Muscle of leg (tissue), 11 donors: Measurements from ENCODE around the gene C10orf90. TPM values are rescaled to one million over a fixed set of nuclear protein-coding genes. Genes with fewer than 3 reads are reported as not detected.

Experiments
- DNase-seq: peaks from one replicate; pipeline ENCODE4 v3.0.0; 2013
- H3K27ac ChIP-seq: one replicate; pipeline ENCODE4 v1.5.1; 2013; ENCODE audit warnings: mild to moderate bottlenecking, low read length, control low read depth
- H3K27me3 ChIP-seq: one replicate; pipeline ENCODE4 v1.6.1; 2013; ENCODE audit warnings: low read length; ENCODE audit not compliant: control insufficient read depth, insufficient read depth
- H3K36me3 ChIP-seq: one replicate; pipeline ENCODE4 v1.6.1; 2013; ENCODE audit warnings: low read length; ENCODE audit not compliant: control insufficient read depth, insufficient read depth
- H3K4me1 ChIP-seq: one replicate; pipeline ENCODE4 v1.6.1; 2013; ENCODE audit warnings: low read length; ENCODE audit not compliant: control insufficient read depth, insufficient read depth
- H3K4me3 ChIP-seq: one replicate; pipeline ENCODE4 v1.5.1; 2013; ENCODE audit warnings: low read length, control low read depth
- H3K9me3 ChIP-seq: replicated peaks from 2 replicates; pipeline ENCODE4 v1.6.1; 2013; ENCODE audit warnings: low read depth, low read length; ENCODE audit not compliant: control insufficient read depth
- WGBS: methylation state at CpG from one replicate; pipeline ENCODE4 v1.1.5; 2013; ENCODE audit warnings: missing lambda C conversion rate; ENCODE audit not compliant: insufficient coverage; 5-methylcytosine and 5-hydroxymethylcytosine counted together
- polyA plus RNA-seq, 8 donors: library from polyadenylated mRNA; unstranded; fragments of 120-200 nt; gene quantifications; one replicate each; pipeline versions ENCODE4 v1.2.1 to v1.2.3, GENCODE V29; 2013; ENCODE audit warnings: inconsistent platforms in 1 of 8, low replicate concordance in 1 of 8; ENCODE audit not compliant: insufficient read length in 8 of 8, insufficient read depth in 1 of 8
- total RNA-seq: library from RNA; stranded (reverse); fragments of 120-200 nt; gene quantifications from one replicate; pipeline ENCODE4 v1.2.4, GENCODE V29; 2013

Gene C10orf90
- total and polyA plus RNA-seq, 9 donors: 0.53 to 1.1 (median 0.80) TPM

GRCh38 chr10:126570621-126571602, 99.6 kb downstream of the C10orf90 start:
- no peak for DNase-seq
- Histone ChIP-seq H3K27me3 (peaks cover 6% of the 10 kb centered on the region), H3K27ac (no peak overlapping the region), H3K4me3 (no peak overlapping the region), H3K9me3 (peaks cover 3% of the 10 kb centered on the region), H3K36me3 (no peaks in the 10 kb centered on the region), H3K4me1 (peaks cover 2% of the 10 kb centered on the region)
- 69% methylated on average over 6 of the region's 12 CpGs for WGBS

DNA sequence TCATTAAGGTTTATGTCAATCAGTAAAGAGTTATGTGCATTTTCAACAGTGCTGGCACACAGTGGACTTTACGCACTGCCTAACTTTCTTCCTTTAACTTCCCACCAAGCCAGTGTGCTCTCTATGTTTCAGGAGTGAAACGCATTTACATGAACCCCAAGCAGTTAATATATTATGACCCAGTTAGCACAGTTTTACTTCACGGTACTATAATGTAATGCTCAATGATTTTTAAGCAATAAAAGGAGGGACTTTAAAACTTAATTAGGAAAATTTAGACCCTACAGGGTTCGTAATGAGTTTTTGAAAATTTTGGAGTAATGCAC, 100.3 kb downstream of the C10orf90 start:
- H3K27me3 ChIP-seq: peaks cover 6% of the 10 kb centered on the region
- H3K27ac ChIP-seq: no peak overlapping the region
- H3K9me3 ChIP-seq: no peaks in the 10 kb centered on the region
- no peak overlapping the region for H3K4me3 ChIP-seq
- H3K36me3 ChIP-seq: no peaks in the 10 kb centered on the region
- WGBS: no CpG with 5 or more reads among the region's 4 CpGs
- DNase-seq: no peak
- peaks cover 6% of the 10 kb centered on the region for H3K4me1 ChIP-seq

GRCh38 chr10:126569513-126570244, 100.8 kb downstream of the C10orf90 start:
- no peak overlapping the region for H3K4me3 ChIP-seq
- 19% methylated on average over 7 of the region's 8 CpGs for WGBS
- H3K27ac ChIP-seq: no peak overlapping the region
- H3K27me3 ChIP-seq: peaks cover 6% of the 10 kb centered on the region
- no peaks in the 10 kb centered on the region for H3K9me3 ChIP-seq
- no peaks in the 10 kb centered on the region for H3K36me3 ChIP-seq
- H3K4me1 ChIP-seq: peaks cover 6% of the 10 kb centered on the region
- peak; percentile 16 for DNase-seq

- peaks cover 6% of the 10 kb centered on the region for H3K4me1 ChIP-seq
- H3K9me3 ChIP-seq: no peaks in the 10 kb centered on the region
- DNase-seq: no peak
- H3K4me3 ChIP-seq: no peak overlapping the region
- peaks cover 6% of the 10 kb centered on the region for H3K27me3 ChIP-seq
- no peak overlapping the region for H3K27ac ChIP-seq
- no peaks in the 10 kb centered on the region for H3K36me3 ChIP-seq
- WGBS: 68% methylated on average over 6 of the region's 7 CpGs
Observed at GRCh38 chr10:126568809-126569385, 101.6 kb downstream of the C10orf90 start.

GRCh38 chr10:126565871-126566270, 104.6 kb downstream of the C10orf90 start:
- H3K4me3 ChIP-seq: no peak overlapping the region
- DNase-seq: no peak
- 71% methylated on average over 2 of the region's 3 CpGs for WGBS
- H3K4me1 ChIP-seq: peaks cover 19% of the 10 kb centered on the region
- no peaks in the 10 kb centered on the region for H3K36me3 ChIP-seq
- H3K27me3 ChIP-seq: peaks cover 6% of the 10 kb centered on the region
- no peaks in the 10 kb centered on the region for H3K9me3 ChIP-seq
- no peak overlapping the region for H3K27ac ChIP-seq

DNA sequence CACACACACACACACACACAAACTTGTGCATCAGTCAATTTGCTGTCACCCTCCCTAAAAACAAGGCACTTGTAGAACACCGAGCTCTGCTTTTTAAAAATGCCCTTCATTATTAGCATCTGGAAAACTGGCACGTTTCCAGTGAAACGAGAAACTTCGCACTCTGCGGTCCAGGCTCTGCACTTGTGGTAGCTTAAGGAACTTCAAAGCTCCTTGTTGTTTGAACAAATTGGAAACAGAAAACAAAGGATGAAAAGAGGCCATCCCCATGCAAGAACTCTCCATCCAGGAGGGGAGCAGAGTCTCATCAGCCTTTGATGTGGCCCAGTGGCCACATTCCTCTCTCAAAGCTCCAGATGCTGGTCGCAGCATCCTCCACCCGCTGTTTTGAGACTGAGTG, 105.1 kb downstream of the C10orf90 start:
- peak; percentile 35 for DNase-seq
- Histone ChIP-seq H3K36me3 (no peaks in the 10 kb centered on the region), H3K4me1 (peaks cover 21% of the 10 kb centered on the region), H3K27ac (no peak overlapping the region), H3K4me3 (no peak overlapping the region), H3K9me3 (no peaks in the 10 kb centered on the region), H3K27me3 (peaks cover 6% of the 10 kb centered on the region)
- WGBS: 64% methylated on average over 2 of the region's 7 CpGs

DNA sequence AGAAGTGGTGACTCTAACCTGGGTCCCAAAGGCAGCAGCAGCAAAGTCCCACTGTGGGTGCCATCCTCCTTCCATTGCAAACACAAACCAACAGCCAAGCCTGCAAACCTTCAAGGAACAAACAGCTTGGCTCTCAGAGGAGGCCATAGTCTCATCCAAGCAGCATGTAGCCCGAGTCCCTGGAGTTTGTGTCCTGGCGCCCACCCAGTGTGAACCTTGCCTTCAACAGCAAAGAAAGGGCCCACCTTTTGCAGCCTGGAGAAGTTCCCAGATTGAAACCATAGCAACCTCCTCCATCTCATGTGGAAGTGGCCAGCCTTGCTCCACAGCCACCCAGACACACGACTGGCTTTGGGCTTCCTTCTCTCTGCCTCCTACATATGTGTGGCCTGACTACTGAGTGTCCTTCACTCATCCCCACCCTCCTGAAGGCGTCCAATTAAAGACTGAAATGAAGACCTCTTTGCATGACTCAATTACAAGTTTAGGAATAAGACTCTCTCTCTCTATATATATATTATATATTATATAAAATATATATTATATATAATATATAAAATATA, 106.1 kb downstream of the C10orf90 start:
- Histone ChIP-seq H3K27me3 (peaks cover 6% of the 10 kb centered on the region), H3K4me1 (peaks cover 23% of the 10 kb centered on the region), H3K9me3 (no peaks in the 10 kb centered on the region), H3K27ac (no peak overlapping the region), H3K36me3 (no peaks in the 10 kb centered on the region), H3K4me3 (no peak overlapping the region)
- DNase-seq: peak; percentile 38
- WGBS: 80% methylated on average over 3 of the region's 4 CpGs

DNA sequence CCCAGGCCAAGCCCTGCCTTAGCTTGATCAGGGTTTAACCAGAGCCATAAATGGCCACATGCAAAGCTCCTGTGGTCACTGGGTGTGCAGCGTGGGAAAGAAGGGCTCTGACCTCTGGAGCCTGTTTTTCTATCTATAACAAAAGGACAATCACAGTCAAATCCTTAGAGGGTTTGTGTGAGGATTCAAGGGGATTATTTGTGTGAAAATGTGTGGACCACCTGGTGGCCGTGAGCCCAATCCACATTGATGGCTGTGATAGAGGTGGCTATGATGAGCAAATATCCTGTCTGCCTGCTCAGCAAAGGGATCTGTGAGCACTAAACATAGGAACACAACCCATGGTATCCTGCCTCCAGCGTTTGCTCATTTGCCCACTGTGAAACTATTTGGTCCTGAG, 107.1 kb downstream of the C10orf90 start:
- Histone ChIP-seq H3K36me3 (no peaks in the 10 kb centered on the region), H3K4me3 (no peak overlapping the region), H3K27me3 (no peaks in the 10 kb centered on the region), H3K4me1 (peaks cover 29% of the 10 kb centered on the region), H3K9me3 (no peaks in the 10 kb centered on the region), H3K27ac (no peak overlapping the region)
- no peak for DNase-seq
- 88% methylated on average over 3 of the region's 3 CpGs for WGBS

DNA sequence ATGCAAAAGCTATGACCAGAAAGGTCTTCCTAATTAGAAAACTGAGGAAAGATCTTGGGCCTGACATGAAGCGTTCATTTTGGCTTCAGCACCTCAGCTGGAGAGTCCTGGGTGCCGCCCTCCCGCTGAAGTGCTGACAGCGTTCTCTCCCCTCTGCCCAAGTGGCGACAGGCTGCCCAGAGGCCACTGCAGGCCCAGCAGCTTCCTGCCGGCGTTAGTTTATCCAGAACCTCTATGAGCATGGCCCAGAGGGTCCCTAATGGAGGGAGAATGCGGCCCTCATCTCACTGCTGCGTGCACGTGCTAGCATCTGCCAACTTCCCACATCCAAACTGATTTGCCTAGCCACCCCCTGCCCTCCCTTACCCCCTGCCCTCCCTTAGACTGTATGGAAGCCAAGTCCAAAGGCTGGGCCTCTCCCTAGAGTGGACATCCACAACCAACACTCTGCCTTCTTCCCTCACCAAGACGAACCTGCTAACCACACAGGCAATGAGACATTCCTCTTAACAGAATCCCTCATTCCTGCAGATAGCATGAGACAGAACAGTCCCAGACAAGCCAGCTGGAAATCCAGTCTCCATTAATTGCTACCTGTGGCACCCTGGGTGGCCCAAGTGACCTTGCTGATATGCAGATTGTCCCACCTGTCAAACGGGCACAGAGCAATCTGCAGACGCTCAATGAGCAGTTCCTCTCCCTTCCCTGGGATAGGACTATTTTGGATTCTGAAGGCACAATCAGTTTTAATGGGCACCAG, 108.4 kb downstream of the C10orf90 start:
- H3K4me1 ChIP-seq: peaks cover 32% of the 10 kb centered on the region
- peak overlapping the region; percentile 47 for H3K27ac ChIP-seq
- no peak overlapping the region for H3K4me3 ChIP-seq
- no peaks in the 10 kb centered on the region for H3K9me3 ChIP-seq
- H3K36me3 ChIP-seq: no peaks in the 10 kb centered on the region
- H3K27me3 ChIP-seq: no peaks in the 10 kb centered on the region
- WGBS: 29% methylated on average over 11 of the region's 13 CpGs
- DNase-seq: no peak
